Neural progenitor cell (in vitro differentiated cells): ENCODE data around the gene HSPBAP1. TPM values are rescaled to one million over a fixed set of nuclear protein-coding genes. Genes with fewer than 3 reads are reported as not detected.

Experiments used
- DNase-seq: peaks from one replicate; pipeline ENCODE4 v3.0.0-alpha.2; 2016; ENCODE audit warnings: low spot score
- H2AFZ ChIP-seq: fragments of 200-600 bp; sonication (generic); replicated peaks from 2 replicates; pipeline ENCODE4 v1.6.1; 2016; ENCODE audit warnings: antibody characterized with exemption
- H3F3A ChIP-seq: fragments of 200-600 bp; sonication (generic); 2 replicates; pipeline ENCODE4 v1.6.1; 2016; ENCODE audit warnings: antibody characterized with exemption, low read depth
- H3K27ac ChIP-seq: fragments of 200-600 bp; sonication (generic); 2 replicates; pipeline ENCODE4 v1.5.1; 2016; ENCODE audit warnings: mild to moderate bottlenecking
- H3K27me3 ChIP-seq: fragments of 200-600 bp; sonication (generic); 2 replicates; pipeline ENCODE4 v1.6.1; 2016; ENCODE audit warnings: mild to moderate bottlenecking, moderate library complexity
- H3K36me3 ChIP-seq: fragments of 200-600 bp; sonication (generic); 2 replicates; pipeline ENCODE4 v1.5.1; 2016
- H3K4me1 ChIP-seq: fragments of 200-600 bp; sonication (generic); 2 replicates; pipeline ENCODE4 v1.6.1; 2016; ENCODE audit warnings: mixed run types
- H3K4me2 ChIP-seq: fragments of 200-600 bp; sonication (generic); 2 replicates; pipeline ENCODE4 v1.6.1; 2016
- H3K4me3 ChIP-seq: fragments of 200-600 bp; sonication (generic); 2 replicates; pipeline ENCODE4 v1.5.1; 2016
- H3K79me2 ChIP-seq: fragments of 200-600 bp; sonication (generic); 2 replicates; pipeline ENCODE4 v1.6.1; 2016; ENCODE audit warnings: low read depth
- H3K9ac ChIP-seq: fragments of 200-600 bp; sonication (generic); 2 replicates; pipeline ENCODE4 v1.6.1; 2016
- H3K9me3 ChIP-seq: fragments of 200-600 bp; sonication (generic); 2 replicates; pipeline ENCODE4 v1.5.1; 2016; ENCODE audit warnings: low read depth
- H4K20me1 ChIP-seq: fragments of 200-600 bp; sonication (generic); 2 replicates; pipeline ENCODE4 v1.6.1; 2016; ENCODE audit warnings: low read depth
- H3K27ac Mint-ChIP-seq: 3 replicates; pipeline ENCODE4 v1.8.0; 2021; ENCODE audit warnings: mixed read lengths
- H3K27me3 Mint-ChIP-seq: 2 replicates; pipeline ENCODE4 v1.8.0; 2022; ENCODE audit warnings: low read depth, mild to moderate bottlenecking, inconsistent platforms, moderate library complexity, mixed read lengths; ENCODE audit not compliant: insufficient read depth
- H3K36me3 Mint-ChIP-seq: 3 replicates; pipeline ENCODE4 v1.8.0; 2021; ENCODE audit warnings: mixed read lengths
- H3K4me1 Mint-ChIP-seq: 3 replicates; pipeline ENCODE4 v1.8.0; 2021; ENCODE audit warnings: mixed read lengths
- H3K4me3 Mint-ChIP-seq: 3 replicates; pipeline ENCODE4 v1.8.0; 2021; ENCODE audit warnings: mild to moderate bottlenecking, moderate library complexity, mixed read lengths
- H3K9me3 Mint-ChIP-seq: 3 replicates; pipeline ENCODE4 v1.8.0; 2020; ENCODE audit warnings: mixed read lengths
- CTCF ChIP-seq: fragments of 200-600 bp; sonication (generic); IDR thresholded peaks from 2 replicates; pipeline ENCODE4 v1.5.1; 2017; ENCODE audit warnings: antibody characterized with exemption, mild to moderate bottlenecking
- EZH2 ChIP-seq: fragments of 200-600 bp; sonication (generic); IDR thresholded peaks from 2 replicates; pipeline ENCODE4 v1.6.1; 2017; ENCODE audit warnings: antibody characterized with exemption, mild to moderate bottlenecking, moderate library complexity
- EZH2phosphoT487 ChIP-seq: fragments of 200-600 bp; sonication (generic); IDR thresholded peaks from 2 replicates; pipeline ENCODE4 v1.6.1; 2017; ENCODE audit warnings: antibody characterized with exemption
- total RNA-seq: library from RNA; depleted of rRNA; stranded (reverse); fragments of >200 nt; gene quantifications from 2 replicates; pipeline ENCODE4 v1.2.3, GENCODE V29; 2015; ENCODE audit warnings: low replicate concordance

HSPBAP1 gene
- total RNA-seq, 1 donor from 2014 or later = 15.0 TPM

GRCh38 chr3:122826278-122826677 lies 32.6 kb upstream of the HSPBAP1 start:
- H3F3A ChIP-seq = no peaks in the 10 kb centered on the region
- no peak overlapping the region for H2AFZ ChIP-seq
- H3K9me3 ChIP-seq = no peaks in the 10 kb centered on the region
- H3K4me1 ChIP-seq = no peaks in the 10 kb centered on the region
- no peaks in the 10 kb centered on the region for H3K27me3 ChIP-seq
- no peaks in the 10 kb centered on the region for H3K79me2 ChIP-seq
- H3K9me3 Mint-ChIP-seq = no peaks in the 10 kb centered on the region
- H3K4me2 ChIP-seq = no peak overlapping the region
- no peak overlapping the region for H3K9ac ChIP-seq
- no peak for DNase-seq
- H3K36me3 Mint-ChIP-seq = peaks cover 15% of the 10 kb centered on the region
- H3K27ac Mint-ChIP-seq = no peak overlapping the region
- H3K36me3 ChIP-seq = peaks cover 6% of the 10 kb centered on the region
- no peak for TF ChIP-seq EZH2phosphoT487
- no peak overlapping the region for H3K4me3 Mint-ChIP-seq
- no peak overlapping the region for H3K27ac ChIP-seq
- no peaks in the 10 kb centered on the region for H4K20me1 ChIP-seq
- H3K4me1 Mint-ChIP-seq = no peaks in the 10 kb centered on the region
- H3K27me3 Mint-ChIP-seq = no peaks in the 10 kb centered on the region
- no peak overlapping the region for H3K4me3 ChIP-seq

- Histone ChIP-seq H3K9ac (no peak overlapping the region), H3K9me3 (no peaks in the 10 kb centered on the region), H2AFZ (no peak overlapping the region), H4K20me1 (no peaks in the 10 kb centered on the region), H3K27me3 (no peaks in the 10 kb centered on the region), H3K36me3 (peaks cover 6% of the 10 kb centered on the region), H3K79me2 (no peaks in the 10 kb centered on the region), H3K4me2 (no peak overlapping the region), H3K4me3 (no peak overlapping the region), H3K27ac (no peak overlapping the region), H3K4me1 (no peaks in the 10 kb centered on the region), H3F3A (no peaks in the 10 kb centered on the region)
- H3K9me3 Mint-ChIP-seq = no peaks in the 10 kb centered on the region
- DNase-seq = no peak
- no peaks in the 10 kb centered on the region for H3K4me1 Mint-ChIP-seq
- H3K27ac Mint-ChIP-seq = no peak overlapping the region
- H3K4me3 Mint-ChIP-seq = no peak overlapping the region
- peaks cover 15% of the 10 kb centered on the region for H3K36me3 Mint-ChIP-seq
- TF ChIP-seq EZH2phosphoT487 (no peak), CTCF (no peak), EZH2 (no peak)
- H3K27me3 Mint-ChIP-seq = no peaks in the 10 kb centered on the region
Measured at GRCh38 chr3:122825460-122825859, 31.8 kb upstream of the HSPBAP1 start.

- no peak overlapping the region for H3K4me2 ChIP-seq
- H3K4me3 Mint-ChIP-seq = no peak overlapping the region
- H3K27ac Mint-ChIP-seq = no peak overlapping the region
- H3K4me1 ChIP-seq = no peaks in the 10 kb centered on the region
- no peak for DNase-seq
- no peaks in the 10 kb centered on the region for H3K79me2 ChIP-seq
- no peaks in the 10 kb centered on the region for H3F3A ChIP-seq
- TF ChIP-seq EZH2 (no peak), EZH2phosphoT487 (no peak), CTCF (no peak)
- no peak overlapping the region for H2AFZ ChIP-seq
- H3K9me3 ChIP-seq = no peaks in the 10 kb centered on the region
- H3K36me3 ChIP-seq = peaks cover 6% of the 10 kb centered on the region
- no peaks in the 10 kb centered on the region for H3K9me3 Mint-ChIP-seq
- H3K27me3 ChIP-seq = no peaks in the 10 kb centered on the region
- no peaks in the 10 kb centered on the region for H3K27me3 Mint-ChIP-seq
- H3K4me1 Mint-ChIP-seq = no peaks in the 10 kb centered on the region
- no peak overlapping the region for H3K27ac ChIP-seq
- no peak overlapping the region for H3K9ac ChIP-seq
- peaks cover 14% of the 10 kb centered on the region for H3K36me3 Mint-ChIP-seq
- H3K4me3 ChIP-seq = no peak overlapping the region
- H4K20me1 ChIP-seq = no peaks in the 10 kb centered on the region
Measured at GRCh38 chr3:122824465-122825381, 31.1 kb upstream of the HSPBAP1 start.

GRCh38 chr3:122816587-122816986 lies 23.0 kb upstream of the HSPBAP1 start:
- TF ChIP-seq CTCF = no peak
- TF ChIP-seq EZH2phosphoT487 = no peak
- no peak for TF ChIP-seq EZH2
- H3K36me3 ChIP-seq = no peaks in the 10 kb centered on the region
- Mint-ChIP-seq H3K4me1 (no peaks in the 10 kb centered on the region), H3K9me3 (no peaks in the 10 kb centered on the region), H3K36me3 (peaks cover 5% of the 10 kb centered on the region), H3K27ac (no peak overlapping the region), H3K27me3 (no peaks in the 10 kb centered on the region), H3K4me3 (no peak overlapping the region)
- no peaks in the 10 kb centered on the region for H3K27me3 ChIP-seq
- no peaks in the 10 kb centered on the region for H3F3A ChIP-seq
- H2AFZ ChIP-seq = no peak overlapping the region
- H3K4me3 ChIP-seq = no peak overlapping the region
- no peaks in the 10 kb centered on the region for H3K79me2 ChIP-seq
- H3K4me1 ChIP-seq = no peaks in the 10 kb centered on the region
- H3K27ac ChIP-seq = no peak overlapping the region
- H3K9me3 ChIP-seq = no peaks in the 10 kb centered on the region
- H3K9ac ChIP-seq = no peak overlapping the region
- no peak for DNase-seq
- no peak overlapping the region for H3K4me2 ChIP-seq
- no peaks in the 10 kb centered on the region for H4K20me1 ChIP-seq
